ENCODE results near the gene SEMA7A.
"Not testable (repeated sequence)": the region's sequence is repeated elsewhere in the genome, so short reads cannot be mapped to it uniquely, and the experiment has no call there.

The SEMA7A gene

GRCh38 chr15:74399511-74400312 is 34.0 kb downstream of the SEMA7A start:
- DNase-seq (ENCODE audit: low read depth) = peak; percentile 59

GRCh38 chr15:74399100-74399499 is 34.7 kb downstream of the SEMA7A start:
- DNase-seq (ENCODE audit: low read depth) = no peak

GRCh38 chr15:74398183-74398582 is 35.6 kb downstream of the SEMA7A start:
- DNase-seq (ENCODE audit: low read depth) = no peak

GRCh38 chr15:74397239-74398068 is 36.3 kb downstream of the SEMA7A start:
- DNase-seq (ENCODE audit: low read depth) = no peak

GRCh38 chr15:74396445-74397238 is 37.1 kb downstream of the SEMA7A start:
- DNase-seq (ENCODE audit: low read depth) = peak; percentile 63

- no peak for DNase-seq (ENCODE audit: low read depth)
Measured at GRCh38 chr15:74396146-74396438, 37.7 kb downstream of the SEMA7A start.

- no peak for DNase-seq (ENCODE audit: low read depth)
Measured at GRCh38 chr15:74395319-74396145, 38.2 kb downstream of the SEMA7A start.

- no peak for DNase-seq (ENCODE audit: low read depth)
Measured at GRCh38 chr15:74394090-74394846, 39.5 kb downstream of the SEMA7A start.

- no peak for DNase-seq (ENCODE audit: low read depth)
Measured at GRCh38 chr15:74393423-74393822, 40.3 kb downstream of the SEMA7A start.

- DNase-seq (ENCODE audit: low read depth) = no peak
Measured at GRCh38 chr15:74392902-74393301, 40.9 kb downstream of the SEMA7A start.

- no peak for DNase-seq (ENCODE audit: low read depth)
Measured at GRCh38 chr15:74392451-74392830, 41.3 kb downstream of the SEMA7A start.

GRCh38 chr15:74391582-74392450 is 41.9 kb downstream of the SEMA7A start:
- no peak for DNase-seq (ENCODE audit: low read depth)

- no peak for DNase-seq (ENCODE audit: low read depth)
Measured at GRCh38 chr15:74390647-74391288, 43.0 kb downstream of the SEMA7A start.

GRCh38 chr15:74390049-74390646 is 43.6 kb downstream of the SEMA7A start:
- DNase-seq (ENCODE audit: low read depth) = not testable (repeated sequence)

- no peak for DNase-seq (ENCODE audit: low read depth)
Measured at GRCh38 chr15:74389241-74390048, 44.3 kb downstream of the SEMA7A start.

- no peak for DNase-seq (ENCODE audit: low read depth)
Measured at GRCh38 chr15:74388363-74388951, 45.3 kb downstream of the SEMA7A start.

GRCh38 chr15:74387621-74388362 is 46.0 kb downstream of the SEMA7A start:
- DNase-seq (ENCODE audit: low read depth) = no peak

All from stimulated activated CD8-positive, alpha-beta memory T cell treated with anti-CD3 and anti-CD28 coated beads, Interleukin-12 subunit alpha, Interleukin-12 subunit beta, amount 100 ng/mL, for 4 hours (primary cell).